SK-N-DZ (cell line): Measurements from ENCODE around the gene PLEKHA5.

Experiments
- DNase-seq: peaks from one replicate; pipeline ENCODE4 v3.0.0-alpha.2; 2015; ENCODE audit warnings: low spot score

The PLEKHA5 gene

GRCh38 chr12:19199332-19199731 lies 69.8 kb downstream of the PLEKHA5 start:
- DNase-seq, result no peak

- no peak for DNase-seq
Observed at GRCh38 chr12:19200261-19200660, 70.7 kb downstream of the PLEKHA5 start.

GRCh38 chr12:19201661-19202060 lies 72.1 kb downstream of the PLEKHA5 start:
- no peak for DNase-seq

GRCh38 chr12:19203013-19203412 lies 73.5 kb downstream of the PLEKHA5 start:
- no peak for DNase-seq

- no peak for DNase-seq
Observed at GRCh38 chr12:19203539-19204506, 74.3 kb downstream of the PLEKHA5 start.

GRCh38 chr12:19205120-19205519 lies 75.6 kb downstream of the PLEKHA5 start:
- DNase-seq, result no peak

GRCh38 chr12:19206493-19207077 lies 77.1 kb downstream of the PLEKHA5 start:
- no peak for DNase-seq

GRCh38 chr12:19208456-19208855 lies 78.9 kb downstream of the PLEKHA5 start:
- no peak for DNase-seq

- no peak for DNase-seq
Observed at GRCh38 chr12:19209661-19210060, 80.1 kb downstream of the PLEKHA5 start.

GRCh38 chr12:19211802-19212201 lies 82.3 kb downstream of the PLEKHA5 start:
- DNase-seq, result no peak

GRCh38 chr12:19212245-19212644 lies 82.7 kb downstream of the PLEKHA5 start:
- no peak for DNase-seq

GRCh38 chr12:19214020-19214419 lies 84.5 kb downstream of the PLEKHA5 start:
- no peak for DNase-seq

GRCh38 chr12:19215115-19215514 lies 85.6 kb downstream of the PLEKHA5 start:
- DNase-seq, result no peak

- DNase-seq, result no peak
Observed at GRCh38 chr12:19217446-19217845, 87.9 kb downstream of the PLEKHA5 start.

GRCh38 chr12:19220205-19220604 lies 90.7 kb downstream of the PLEKHA5 start:
- no peak for DNase-seq

- no peak for DNase-seq
Observed at GRCh38 chr12:19220852-19221466, 91.4 kb downstream of the PLEKHA5 start.

- DNase-seq, result no peak
Observed at GRCh38 chr12:19222558-19222957, 93.0 kb downstream of the PLEKHA5 start.

GRCh38 chr12:19223018-19223417 lies 93.5 kb downstream of the PLEKHA5 start:
- DNase-seq, result peak; percentile 11

- no peak for DNase-seq
Observed at GRCh38 chr12:19223695-19224094, 94.2 kb downstream of the PLEKHA5 start.

- no peak for DNase-seq
Observed at GRCh38 chr12:19224746-19225145, 95.2 kb downstream of the PLEKHA5 start.

GRCh38 chr12:19227190-19227879 lies 97.8 kb downstream of the PLEKHA5 start:
- DNase-seq, result no peak

- no peak for DNase-seq
Observed at GRCh38 chr12:19227880-19228210, 98.3 kb downstream of the PLEKHA5 start.
